HUES6 (cell line): ENCODE measurements around the gene GPR4.

Source experiments
- H3K27ac ChIP-seq: 2 replicates; pipeline ENCODE4 v1.7.0; 2013; ENCODE audit warnings: low read depth, mild to moderate bottlenecking, low read length, inconsistent platforms
- H3K27me3 ChIP-seq: 2 replicates; pipeline ENCODE4 v1.6.1; 2013; ENCODE audit warnings: low read length; ENCODE audit not compliant: control insufficient read depth, insufficient read depth
- H3K36me3 ChIP-seq: 2 replicates; pipeline ENCODE4 v1.6.1; 2013; ENCODE audit warnings: low read length; ENCODE audit not compliant: control insufficient read depth, insufficient read depth
- H3K4me1 ChIP-seq: 2 replicates; pipeline ENCODE4 v1.6.1; 2013; ENCODE audit warnings: low read length; ENCODE audit not compliant: control insufficient read depth, insufficient read depth
- H3K4me3 ChIP-seq: 2 replicates; pipeline ENCODE4 v1.5.1; 2013; ENCODE audit warnings: low read depth, low read length
- H3K9ac ChIP-seq: one replicate; pipeline ENCODE4 v1.6.1; 2013; ENCODE audit warnings: mild to moderate bottlenecking, low read length
- H3K9me3 ChIP-seq: 2 replicates; pipeline ENCODE4 v1.6.1; 2013; ENCODE audit warnings: low read depth, low read length; ENCODE audit not compliant: control insufficient read depth, insufficient read depth

Gene GPR4

GRCh38 chr19:45568732-45569131 lies 33.3 kb downstream of the GPR4 start:
- H3K4me1 ChIP-seq = peaks cover 13% of the 10 kb centered on the region
- no peak overlapping the region for H3K27ac ChIP-seq
- H3K4me3 ChIP-seq = no peak overlapping the region
- no peak overlapping the region for H3K9ac ChIP-seq
- no peaks in the 10 kb centered on the region for H3K36me3 ChIP-seq
- H3K9me3 ChIP-seq = no peaks in the 10 kb centered on the region
- H3K27me3 ChIP-seq = no peaks in the 10 kb centered on the region

- Histone ChIP-seq H3K9ac (no peak overlapping the region), H3K4me1 (peaks cover 13% of the 10 kb centered on the region), H3K9me3 (no peaks in the 10 kb centered on the region), H3K4me3 (no peak overlapping the region), H3K27me3 (no peaks in the 10 kb centered on the region), H3K36me3 (no peaks in the 10 kb centered on the region), H3K27ac (no peak overlapping the region)
Observed at GRCh38 chr19:45567609-45568008, 34.4 kb downstream of the GPR4 start.

- H3K27me3 ChIP-seq = no peaks in the 10 kb centered on the region
- H3K9ac ChIP-seq = no peak overlapping the region
- H3K27ac ChIP-seq = no peak overlapping the region
- H3K9me3 ChIP-seq = no peaks in the 10 kb centered on the region
- peaks cover 10% of the 10 kb centered on the region for H3K4me1 ChIP-seq
- no peaks in the 10 kb centered on the region for H3K36me3 ChIP-seq
- peak overlapping the region; percentile 32; the same call in 1 of the 2 replicates for H3K4me3 ChIP-seq
Observed at GRCh38 chr19:45564131-45564780, 37.8 kb downstream of the GPR4 start.

GRCh38 chr19:45560686-45561085 lies 41.3 kb downstream of the GPR4 start:
- no peaks in the 10 kb centered on the region for H3K9me3 ChIP-seq
- no peaks in the 10 kb centered on the region for H3K36me3 ChIP-seq
- H3K27me3 ChIP-seq = no peaks in the 10 kb centered on the region
- H3K4me3 ChIP-seq = no peak overlapping the region
- H3K27ac ChIP-seq = no peak overlapping the region
- H3K9ac ChIP-seq = no peak overlapping the region
- peaks cover 6% of the 10 kb centered on the region for H3K4me1 ChIP-seq

GRCh38 chr19:45560038-45560437 lies 42.0 kb downstream of the GPR4 start:
- Histone ChIP-seq H3K4me1 (peaks cover 6% of the 10 kb centered on the region), H3K36me3 (no peaks in the 10 kb centered on the region), H3K4me3 (no peak overlapping the region), H3K9ac (no peak overlapping the region), H3K27me3 (no peaks in the 10 kb centered on the region), H3K27ac (no peak overlapping the region), H3K9me3 (no peaks in the 10 kb centered on the region)

GRCh38 chr19:45558399-45558878 lies 43.6 kb downstream of the GPR4 start:
- H3K27me3 ChIP-seq = no peaks in the 10 kb centered on the region
- H3K27ac ChIP-seq = no peak overlapping the region
- no peak overlapping the region for H3K4me3 ChIP-seq
- H3K36me3 ChIP-seq = no peaks in the 10 kb centered on the region
- no peak overlapping the region for H3K9ac ChIP-seq
- H3K9me3 ChIP-seq = no peaks in the 10 kb centered on the region
- H3K4me1 ChIP-seq = peaks cover 7% of the 10 kb centered on the region

GRCh38 chr19:45556835-45557234 lies 45.2 kb downstream of the GPR4 start:
- no peaks in the 10 kb centered on the region for H3K36me3 ChIP-seq
- no peak overlapping the region for H3K27ac ChIP-seq
- H3K9ac ChIP-seq = no peak overlapping the region

GRCh38 chr19:45554481-45554880 lies 47.5 kb downstream of the GPR4 start:
- peaks cover 15% of the 10 kb centered on the region for H3K4me1 ChIP-seq
- H3K27me3 ChIP-seq = no peaks in the 10 kb centered on the region
- no peak overlapping the region for H3K27ac ChIP-seq
- no peaks in the 10 kb centered on the region for H3K36me3 ChIP-seq
- H3K9me3 ChIP-seq = no peaks in the 10 kb centered on the region
- H3K9ac ChIP-seq = no peak overlapping the region
- no peak overlapping the region for H3K4me3 ChIP-seq

More at GRCh38 chr19:45556835-45557234, 45.2 kb downstream of the GPR4 start:
- H3K9me3 ChIP-seq = no peaks in the 10 kb centered on the region
- no peaks in the 10 kb centered on the region for H3K27me3 ChIP-seq
- H3K4me3 ChIP-seq = no peak overlapping the region
- H3K4me1 ChIP-seq = peaks cover 13% of the 10 kb centered on the region

- Histone ChIP-seq H3K9ac (peak overlapping the region; percentile 53), H3K4me1 (peaks cover 15% of the 10 kb centered on the region), H3K9me3 (no peaks in the 10 kb centered on the region), H3K36me3 (no peaks in the 10 kb centered on the region), H3K4me3 (peak overlapping the region; percentile 53), H3K27ac (no peak overlapping the region), H3K27me3 (no peaks in the 10 kb centered on the region)
Observed at GRCh38 chr19:45553464-45553863, 48.5 kb downstream of the GPR4 start.

GRCh38 chr19:45547965-45548609 lies 53.9 kb downstream of the GPR4 start:
- H3K27me3 ChIP-seq = no peaks in the 10 kb centered on the region
- no peak overlapping the region for H3K4me3 ChIP-seq
- H3K9ac ChIP-seq = peak overlapping the region; percentile 29
- peak overlapping the region; percentile 42; the same call in 1 of the 2 replicates for H3K27ac ChIP-seq
- H3K36me3 ChIP-seq = no peaks in the 10 kb centered on the region
- no peaks in the 10 kb centered on the region for H3K9me3 ChIP-seq
- H3K4me1 ChIP-seq = peaks cover 12% of the 10 kb centered on the region

- Histone ChIP-seq H3K27ac (no peak overlapping the region; the same call in 1 of the 2 replicates), H3K9ac (peak overlapping the region; percentile 33), H3K9me3 (no peaks in the 10 kb centered on the region), H3K36me3 (no peaks in the 10 kb centered on the region), H3K4me3 (no peak overlapping the region), H3K4me1 (peaks cover 10% of the 10 kb centered on the region; the same call in 1 of the 2 replicates), H3K27me3 (no peaks in the 10 kb centered on the region)
Observed at GRCh38 chr19:45547211-45547770, 54.7 kb downstream of the GPR4 start.
